Sigmoid colon (tissue), 3 donors: Measurements from ENCODE around the gene FBLN2.

Experiments used
- POLR2A ChIP-seq, 2 donors: fragments of 450-650 bp; IDR thresholded peaks; one replicate each; pipeline ENCODE4 v1.6.1; 2016; ENCODE audit warnings: antibody characterized with exemption in 2 of 2, mild to moderate bottlenecking in 2 of 2, moderate library complexity in 2 of 2
- TF ChIP-seq, protein P1 (sequence below), 4 experiments: fragments of 450-650 bp in 3 of 4; fragments of 200-600 bp in 1 of 4; IDR thresholded peaks; one replicate each; pipeline ENCODE4 v1.5.1; 2016 to 2019; ENCODE audit warnings: antibody characterized with exemption in 4 of 4, mild to moderate bottlenecking in 3 of 4, moderate library complexity in 2 of 4

- TF ChIP-seq, protein P1, sequence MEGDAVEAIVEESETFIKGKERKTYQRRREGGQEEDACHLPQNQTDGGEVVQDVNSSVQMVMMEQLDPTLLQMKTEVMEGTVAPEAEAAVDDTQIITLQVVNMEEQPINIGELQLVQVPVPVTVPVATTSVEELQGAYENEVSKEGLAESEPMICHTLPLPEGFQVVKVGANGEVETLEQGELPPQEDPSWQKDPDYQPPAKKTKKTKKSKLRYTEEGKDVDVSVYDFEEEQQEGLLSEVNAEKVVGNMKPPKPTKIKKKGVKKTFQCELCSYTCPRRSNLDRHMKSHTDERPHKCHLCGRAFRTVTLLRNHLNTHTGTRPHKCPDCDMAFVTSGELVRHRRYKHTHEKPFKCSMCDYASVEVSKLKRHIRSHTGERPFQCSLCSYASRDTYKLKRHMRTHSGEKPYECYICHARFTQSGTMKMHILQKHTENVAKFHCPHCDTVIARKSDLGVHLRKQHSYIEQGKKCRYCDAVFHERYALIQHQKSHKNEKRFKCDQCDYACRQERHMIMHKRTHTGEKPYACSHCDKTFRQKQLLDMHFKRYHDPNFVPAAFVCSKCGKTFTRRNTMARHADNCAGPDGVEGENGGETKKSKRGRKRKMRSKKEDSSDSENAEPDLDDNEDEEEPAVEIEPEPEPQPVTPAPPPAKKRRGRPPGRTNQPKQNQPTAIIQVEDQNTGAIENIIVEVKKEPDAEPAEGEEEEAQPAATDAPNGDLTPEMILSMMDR (IDR thresholded peaks at IDR 0.05), result no peak
- TF ChIP-seq POLR2A (IDR thresholded peaks at IDR 0.05), result no peak
Observed at GRCh38 chr3:13651775-13652428, 103.0 kb downstream of the FBLN2 start.
